GM12801 (cell line): ENCODE results near the gene ZNF138.

Experiments
- TF ChIP-seq, protein P1 (sequence below): IDR thresholded peaks from one replicate; pipeline ENCODE4 v1.5.1; 2011; ENCODE audit warnings: control low read depth; ENCODE audit not compliant: insufficient read length; ENCODE audit errors: extremely low read depth

ZNF138 gene

DNA sequence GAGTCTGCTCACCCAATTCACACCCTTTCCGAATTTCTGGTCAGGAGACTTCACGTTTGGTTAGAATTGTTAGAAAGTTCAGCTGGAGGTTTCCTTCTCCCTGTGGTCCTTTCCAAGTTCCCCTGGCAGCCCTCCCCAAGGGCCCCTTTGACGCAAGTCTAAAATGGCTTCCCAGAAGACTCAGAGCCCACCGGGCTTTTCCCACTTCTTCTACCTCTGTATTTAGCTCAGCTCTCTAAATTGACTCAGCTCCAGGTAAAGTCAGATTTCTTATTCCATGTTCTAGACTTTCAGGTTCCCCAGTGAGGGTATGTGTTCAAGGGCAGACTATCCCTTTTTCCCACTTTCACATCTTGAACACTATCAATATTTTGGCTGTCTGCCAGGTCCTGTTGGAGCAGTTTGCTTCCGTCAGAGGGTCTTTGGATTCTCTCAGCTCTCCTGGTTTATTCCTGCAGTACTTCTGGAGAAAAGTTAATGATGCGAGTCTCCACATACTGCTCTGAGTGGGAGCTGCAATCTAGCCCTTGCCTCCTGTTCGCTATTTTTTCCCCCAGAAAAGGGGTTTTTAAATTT lies 55.8 kb downstream of the ZNF138 start:
- TF ChIP-seq, protein P1, sequence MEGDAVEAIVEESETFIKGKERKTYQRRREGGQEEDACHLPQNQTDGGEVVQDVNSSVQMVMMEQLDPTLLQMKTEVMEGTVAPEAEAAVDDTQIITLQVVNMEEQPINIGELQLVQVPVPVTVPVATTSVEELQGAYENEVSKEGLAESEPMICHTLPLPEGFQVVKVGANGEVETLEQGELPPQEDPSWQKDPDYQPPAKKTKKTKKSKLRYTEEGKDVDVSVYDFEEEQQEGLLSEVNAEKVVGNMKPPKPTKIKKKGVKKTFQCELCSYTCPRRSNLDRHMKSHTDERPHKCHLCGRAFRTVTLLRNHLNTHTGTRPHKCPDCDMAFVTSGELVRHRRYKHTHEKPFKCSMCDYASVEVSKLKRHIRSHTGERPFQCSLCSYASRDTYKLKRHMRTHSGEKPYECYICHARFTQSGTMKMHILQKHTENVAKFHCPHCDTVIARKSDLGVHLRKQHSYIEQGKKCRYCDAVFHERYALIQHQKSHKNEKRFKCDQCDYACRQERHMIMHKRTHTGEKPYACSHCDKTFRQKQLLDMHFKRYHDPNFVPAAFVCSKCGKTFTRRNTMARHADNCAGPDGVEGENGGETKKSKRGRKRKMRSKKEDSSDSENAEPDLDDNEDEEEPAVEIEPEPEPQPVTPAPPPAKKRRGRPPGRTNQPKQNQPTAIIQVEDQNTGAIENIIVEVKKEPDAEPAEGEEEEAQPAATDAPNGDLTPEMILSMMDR, result no peak

GRCh38 chr7:64853679-64854078 lies 59.5 kb downstream of the ZNF138 start:
- TF ChIP-seq, protein P1, result no peak

DNA sequence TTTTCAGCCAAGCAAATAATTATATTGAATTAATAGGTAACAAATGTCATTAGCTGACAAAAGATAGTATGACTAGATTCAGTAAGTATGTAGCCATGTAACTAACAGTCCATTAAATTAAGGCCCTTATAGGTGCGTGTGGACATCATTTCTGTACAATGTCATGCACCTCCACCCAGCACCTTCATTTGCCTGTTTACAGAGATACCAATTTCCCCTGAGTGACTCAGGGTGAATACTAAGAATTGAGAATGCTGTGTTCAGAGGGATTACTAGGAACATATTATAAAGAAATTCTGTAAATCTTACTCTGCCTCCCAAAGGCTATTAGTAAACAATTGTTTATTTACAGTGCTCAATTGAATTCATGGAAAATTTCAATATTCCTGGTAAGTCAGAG lies 60.7 kb downstream of the ZNF138 start:
- TF ChIP-seq, protein P1, result no peak

DNA sequence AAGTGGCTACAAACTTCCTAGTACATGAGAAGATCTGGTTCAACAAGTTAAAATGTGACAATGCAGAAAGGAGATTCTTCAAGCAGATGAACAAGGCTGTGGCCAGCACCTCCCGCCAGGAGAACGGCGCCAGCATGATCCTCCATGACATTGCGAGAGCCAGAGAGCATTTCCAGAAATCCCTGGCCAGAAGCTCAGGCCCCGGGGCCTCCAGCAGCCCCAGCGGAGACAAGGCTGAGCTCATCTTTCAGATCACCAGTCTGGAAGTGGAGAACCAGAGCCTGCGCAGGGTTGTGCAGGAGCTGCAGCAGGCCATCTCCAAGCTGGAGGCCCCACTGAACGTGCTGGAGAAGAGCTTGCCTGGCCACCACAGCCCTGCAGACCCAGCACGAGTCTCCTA lies 68.8 kb downstream of the ZNF138 start:
- TF ChIP-seq, protein P1, result no peak

DNA sequence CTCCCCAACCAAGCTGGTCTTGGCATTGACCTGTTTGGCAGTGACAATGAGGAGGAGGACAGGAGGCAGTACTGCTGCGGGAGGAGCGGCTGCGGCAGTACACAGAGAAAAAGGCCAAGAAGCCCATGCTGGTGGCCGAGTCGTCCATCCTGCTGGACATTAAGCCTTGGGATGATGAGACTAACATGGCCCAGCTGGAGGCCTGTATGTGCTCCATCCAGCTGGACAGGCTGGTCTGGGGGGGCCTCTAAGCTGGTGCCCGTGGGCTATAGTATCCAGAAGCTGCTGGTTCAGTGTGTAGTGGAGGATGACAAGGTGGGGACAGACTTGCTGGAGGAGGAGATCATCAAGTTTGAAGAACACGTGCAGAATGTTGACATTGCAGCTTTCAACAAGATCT lies 69.7 kb downstream of the ZNF138 start:
- TF ChIP-seq, protein P1, result no peak

- TF ChIP-seq, protein P1, result no peak
These were observed 73.7 kb downstream of the ZNF138 start for GRCh38 chr7:64867863-64868440.

GRCh38 chr7:64868499-64868898 lies 74.3 kb downstream of the ZNF138 start:
- TF ChIP-seq, protein P1, result no peak
